GM18867 (cell line): ENCODE measurements around the gene CUEDC2.

Experiments used
- ATAC-seq: cut with Tn5 transposase; IDR thresholded peaks from one replicate; pipeline ENCODE4 v1.9.1; 2021; ENCODE audit warnings: mild to moderate bottlenecking, moderate library complexity; ENCODE audit not compliant: unreplicated experiment

Gene CUEDC2

GRCh38 chr10:102411341-102412255 lies 20.8 kb downstream of the CUEDC2 start:
- ATAC-seq = no peak

- ATAC-seq = no peak
Observed at GRCh38 chr10:102410429-102411073, 21.8 kb downstream of the CUEDC2 start.

GRCh38 chr10:102409604-102410428 lies 22.6 kb downstream of the CUEDC2 start:
- ATAC-seq = no peak

DNA sequence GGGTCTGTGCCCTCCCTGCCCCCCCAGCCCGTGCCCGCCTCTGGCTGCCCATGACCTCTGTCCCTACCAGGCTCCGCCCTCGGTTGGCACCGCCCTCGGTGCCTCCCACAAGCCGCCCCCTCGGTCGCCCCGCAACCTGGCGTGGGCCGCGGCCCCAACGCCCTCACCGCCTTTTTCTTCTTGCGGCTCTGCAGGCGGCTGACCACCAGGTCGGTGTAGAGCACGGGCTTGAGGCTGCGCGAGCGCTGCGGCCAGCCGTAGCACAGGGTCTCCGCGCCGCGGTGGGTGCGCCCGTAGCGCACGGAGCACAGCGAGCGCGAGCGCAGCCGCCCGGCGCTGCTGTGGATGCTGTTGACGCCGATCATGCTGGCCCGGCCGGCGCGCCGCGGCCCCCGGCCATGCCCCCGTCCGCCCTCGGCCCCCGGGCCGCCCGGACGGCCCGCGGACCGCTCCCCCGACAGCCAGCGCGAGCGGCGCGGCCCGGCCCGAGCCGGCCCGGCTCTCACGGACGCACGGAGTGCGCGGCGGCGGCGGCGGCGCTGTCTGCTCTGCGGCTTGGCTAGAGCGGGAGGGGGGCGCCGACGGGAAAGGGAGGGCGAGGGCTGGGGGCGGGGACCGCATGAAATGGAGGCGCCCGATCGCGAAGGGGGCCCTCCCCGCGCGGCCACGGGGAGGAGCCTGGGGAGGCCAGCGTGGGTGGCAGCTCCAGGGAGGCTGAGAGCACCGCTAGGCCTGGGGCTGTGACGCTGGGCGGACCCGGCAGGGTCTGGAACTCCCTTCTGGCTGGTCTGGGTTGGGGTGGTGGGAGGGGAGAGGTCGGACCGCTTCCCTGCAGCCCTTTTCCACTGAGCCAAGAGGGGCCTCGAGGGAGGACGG lies 23.4 kb downstream of the CUEDC2 start:
- no peak for ATAC-seq

GRCh38 chr10:102408131-102408727 lies 24.1 kb downstream of the CUEDC2 start:
- no peak for ATAC-seq

DNA sequence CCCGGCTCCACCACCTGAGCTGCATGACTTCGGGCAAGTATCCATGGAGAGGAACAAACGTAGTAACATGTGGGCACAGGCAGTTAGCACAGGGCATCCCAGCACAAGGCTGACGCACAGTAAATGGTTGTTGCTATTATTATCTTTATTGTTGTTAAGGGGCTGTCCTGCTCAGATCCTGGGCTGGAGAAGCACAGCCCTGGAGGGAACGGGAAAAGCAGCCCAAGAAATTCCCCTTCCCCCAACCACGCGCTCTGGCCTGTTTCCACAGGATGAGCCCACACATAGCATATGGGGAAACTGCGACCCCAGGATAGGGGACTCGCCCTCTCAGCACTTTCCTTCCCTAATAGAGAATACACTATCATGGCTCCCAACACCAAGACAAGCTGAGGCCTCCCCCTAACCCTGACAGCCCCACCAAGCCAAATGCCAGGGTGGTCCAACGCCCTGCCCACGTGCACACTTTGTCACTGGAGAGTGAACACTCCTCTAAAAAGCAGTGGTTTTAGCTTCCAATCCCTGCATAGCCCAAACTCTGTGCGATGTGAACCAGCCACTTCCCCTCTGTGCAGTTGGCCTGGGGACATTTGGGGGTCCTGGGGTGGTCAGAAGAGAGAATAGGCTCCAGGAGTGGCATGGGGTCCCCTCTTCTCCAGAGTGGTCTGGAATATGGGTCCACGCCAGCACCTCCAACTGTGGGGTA lies 24.8 kb downstream of the CUEDC2 start:
- ATAC-seq = no peak

GRCh38 chr10:102406815-102407214 lies 25.6 kb downstream of the CUEDC2 start:
- ATAC-seq = no peak

DNA sequence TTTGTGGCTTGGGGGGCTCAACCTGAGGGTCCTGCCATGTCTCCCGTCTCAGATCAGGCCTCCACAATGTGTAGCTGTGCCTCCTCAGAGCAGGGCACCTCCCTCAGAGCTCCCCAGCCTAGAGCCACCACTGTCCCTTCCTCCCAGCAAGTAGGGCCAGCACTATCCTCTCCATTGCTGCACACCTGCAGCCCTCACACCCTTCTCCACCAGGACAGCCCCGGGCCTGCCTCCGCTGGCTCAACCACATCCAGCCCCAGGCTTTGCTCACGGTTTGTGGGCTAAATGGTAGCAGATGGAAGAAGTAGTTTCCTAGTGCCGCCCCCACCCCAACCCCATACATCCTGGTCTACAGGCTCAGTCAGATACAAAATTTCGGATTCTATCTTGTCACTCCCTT lies 26.7 kb downstream of the CUEDC2 start:
- ATAC-seq = no peak

DNA sequence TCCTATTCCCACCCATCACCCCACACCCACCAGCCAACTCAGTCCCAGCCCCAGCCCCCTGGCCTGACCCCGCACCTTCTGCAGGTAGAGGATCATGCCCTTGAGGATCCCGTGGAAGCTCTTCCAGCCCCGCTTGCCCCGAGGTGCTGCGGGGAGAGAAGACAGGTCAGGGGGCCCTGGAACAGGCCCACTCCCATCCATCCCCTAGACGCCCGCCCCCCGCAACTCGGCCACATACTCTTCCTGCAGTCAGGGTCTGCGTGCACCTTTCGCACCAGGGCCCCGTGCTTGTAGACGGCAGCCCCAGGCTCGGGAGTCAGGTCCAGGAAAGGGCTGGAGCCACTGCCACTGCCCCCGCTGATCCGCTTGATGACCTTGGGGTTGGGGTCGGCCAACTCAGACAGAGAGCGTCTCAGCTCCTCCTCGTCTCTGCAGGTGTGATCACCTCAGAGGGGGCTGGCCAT lies 27.2 kb downstream of the CUEDC2 start:
- no peak for ATAC-seq

DNA sequence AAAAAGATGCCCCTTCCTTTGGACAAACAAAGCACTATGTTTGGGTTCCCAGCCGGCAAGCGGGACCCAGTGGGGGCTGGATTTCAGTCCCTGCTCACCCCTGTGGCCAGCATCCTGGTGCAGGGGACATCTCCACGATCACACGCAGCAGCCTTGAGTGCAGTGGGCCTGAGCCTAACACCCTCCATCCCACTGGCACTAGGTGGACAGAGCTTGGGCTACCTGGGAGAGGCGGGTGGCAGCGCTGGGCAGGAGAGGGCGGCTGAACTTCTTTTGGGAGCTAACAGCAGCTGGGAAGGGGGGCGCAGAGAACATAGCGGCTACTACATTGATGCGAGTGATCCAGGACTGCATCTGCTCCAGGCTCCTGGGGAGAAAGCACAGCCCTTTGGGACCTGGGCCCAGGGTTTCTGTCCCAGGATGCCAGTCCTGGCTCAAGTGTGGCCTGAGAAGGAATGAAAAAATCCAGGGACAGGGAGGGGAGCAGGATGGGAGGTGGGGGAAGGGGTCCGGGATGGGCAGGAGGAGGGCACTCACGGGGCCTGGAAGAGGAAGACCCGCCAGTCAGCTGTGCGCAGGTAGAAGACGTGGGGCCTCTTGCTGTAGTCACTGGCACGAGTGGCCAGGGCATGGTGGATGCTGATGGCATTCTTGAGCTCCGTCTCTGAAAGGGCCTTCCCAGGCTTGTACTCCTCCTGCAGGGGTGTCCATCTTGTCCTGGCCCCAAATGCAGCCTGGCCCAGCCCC lies 27.8 kb downstream of the CUEDC2 start:
- ATAC-seq = no peak

GRCh38 chr10:102403115-102403514 lies 29.3 kb downstream of the CUEDC2 start:
- no peak for ATAC-seq

- no peak for ATAC-seq
Observed at GRCh38 chr10:102402512-102402896, 29.9 kb downstream of the CUEDC2 start.

- no peak for ATAC-seq
Observed at GRCh38 chr10:102401735-102402511, 30.5 kb downstream of the CUEDC2 start.

GRCh38 chr10:102401342-102401654 lies 31.1 kb downstream of the CUEDC2 start:
- ATAC-seq = no peak

GRCh38 chr10:102400598-102401341 lies 31.6 kb downstream of the CUEDC2 start:
- ATAC-seq = no peak

DNA sequence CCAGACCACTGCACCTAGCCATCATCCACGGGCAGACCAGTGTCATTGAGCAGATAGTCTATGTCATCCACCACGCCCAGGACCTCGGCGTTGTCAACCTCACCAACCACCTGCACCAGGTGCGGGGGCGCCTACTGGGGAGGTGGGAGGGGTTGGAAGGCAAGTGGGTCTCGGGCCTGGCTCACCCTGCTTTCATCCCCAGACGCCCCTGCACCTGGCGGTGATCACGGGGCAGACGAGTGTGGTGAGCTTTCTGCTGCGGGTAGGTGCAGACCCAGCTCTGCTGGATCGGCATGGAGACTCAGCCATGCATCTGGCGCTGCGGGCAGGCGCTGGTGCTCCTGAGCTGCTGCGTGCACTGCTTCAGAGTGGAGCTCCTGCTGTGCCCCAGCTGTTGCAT lies 32.3 kb downstream of the CUEDC2 start:
- no peak for ATAC-seq
